Stomach smooth muscle (tissue), 2 donors: ENCODE results near the gene GET4.
"Not testable (repeated sequence)": the region's sequence is repeated elsewhere in the genome, so short reads cannot be mapped to it uniquely, and the experiment has no call there.

ENCODE experiments used
- H3K27ac ChIP-seq: one replicate; pipeline ENCODE4 v1.7.0; 2013; ENCODE audit warnings: mild to moderate bottlenecking, low read length, inconsistent platforms
- H3K27me3 ChIP-seq, 2 donors: one replicate each; pipeline ENCODE4 v1.7.0; 2013; ENCODE audit warnings: low read length in 2 of 2; ENCODE audit not compliant: insufficient read depth in 2 of 2, control insufficient read depth in 1 of 2
- H3K36me3 ChIP-seq, 2 donors: one replicate each; pipeline ENCODE4 v1.7.0; 2013; ENCODE audit warnings: low read length in 2 of 2; ENCODE audit not compliant: control insufficient read depth in 2 of 2, insufficient read depth in 2 of 2
- H3K4me1 ChIP-seq: one replicate; pipeline ENCODE4 v1.7.0; 2013; ENCODE audit warnings: low read length; ENCODE audit not compliant: control insufficient read depth, insufficient read depth
- H3K4me3 ChIP-seq, 2 donors: one replicate each; pipeline ENCODE4 v1.7.0; 2013; ENCODE audit warnings: low read length in 2 of 2
- H3K9ac ChIP-seq, 2 donors: one replicate each; pipeline ENCODE4 v1.7.0; 2013; ENCODE audit warnings: low read length in 2 of 2, mild to moderate bottlenecking in 1 of 2
- H3K9me3 ChIP-seq, 2 donors: one replicate each; pipeline ENCODE4 v1.7.0; 2013; ENCODE audit warnings: low read length in 2 of 2; ENCODE audit not compliant: control insufficient read depth in 2 of 2
- donor health status: healthy.
- donor health status: Pancreatic carcinoma.

Gene GET4

DNA sequence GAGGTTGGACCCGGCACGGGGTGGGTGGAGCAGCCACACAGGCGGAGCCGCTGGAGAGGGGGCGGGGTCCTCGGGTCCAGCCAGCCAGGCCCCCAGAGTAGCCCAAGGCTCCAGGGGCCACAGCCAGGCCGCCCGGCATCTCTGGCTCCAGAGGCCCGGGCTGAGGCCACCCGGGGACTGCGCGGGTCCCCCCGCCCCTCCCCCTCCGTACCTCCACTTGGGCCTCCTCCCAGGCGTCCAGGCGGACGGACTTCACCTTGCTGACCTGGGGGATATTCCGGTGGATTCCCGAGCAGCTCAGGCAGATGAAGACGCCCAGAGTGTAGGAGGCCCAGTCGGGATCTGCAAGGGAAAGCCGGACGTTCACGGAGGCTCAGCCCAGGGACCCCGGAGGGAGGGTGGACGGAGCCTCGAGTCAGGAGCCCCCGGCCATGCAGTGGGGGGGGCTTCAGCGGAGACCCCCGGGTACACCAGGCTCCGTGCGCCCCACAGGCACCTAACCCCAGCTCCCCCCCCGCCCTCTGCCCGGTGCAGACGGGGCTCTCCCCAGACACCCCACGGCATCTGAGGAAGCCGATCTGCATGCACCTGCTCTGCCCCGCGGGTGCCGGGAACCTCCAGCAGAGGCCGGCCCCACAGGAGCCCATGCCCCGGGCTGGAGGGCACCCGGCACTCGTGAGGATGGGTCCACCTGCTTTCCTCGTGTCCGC lies 59.0 kb downstream of the GET4 start:
- peaks cover 0 to 3% of the 10 kb centered on the region in 2 donors for H3K9me3 ChIP-seq
- no peak overlapping the region for H3K9ac ChIP-seq
- no peak overlapping the region for H3K27ac ChIP-seq
- no peaks in the 10 kb centered on the region for H3K36me3 ChIP-seq
- no peaks in the 10 kb centered on the region for H3K27me3 ChIP-seq
- H3K4me1 ChIP-seq, result no peaks in the 10 kb centered on the region
- H3K4me3 ChIP-seq, result no peak overlapping the region

DNA sequence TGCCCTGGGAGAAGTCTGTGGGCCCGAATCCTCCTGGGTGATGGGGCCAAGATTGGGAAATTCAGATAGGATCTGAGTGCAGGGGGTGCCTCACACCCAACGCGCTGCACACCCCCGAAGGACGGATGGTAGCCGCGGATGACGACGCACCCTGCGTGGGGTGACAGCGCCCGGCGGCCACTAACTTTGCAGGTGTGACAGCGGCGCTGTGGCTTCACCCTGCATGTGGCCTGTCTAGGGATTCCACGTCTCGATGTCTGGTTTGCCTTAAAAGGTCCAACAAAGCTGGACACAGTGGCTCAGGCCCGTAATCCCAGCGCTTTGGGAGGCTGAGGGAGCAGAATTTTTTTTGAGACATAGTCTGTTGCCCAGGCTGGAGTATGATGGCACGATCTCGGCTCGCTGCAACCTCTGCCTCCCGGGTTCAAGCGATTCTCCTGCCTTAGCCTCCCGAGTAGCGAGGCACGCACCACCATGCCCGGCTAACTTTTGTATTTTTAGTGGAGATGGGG lies 59.6 kb downstream of the GET4 start:
- H3K4me3 ChIP-seq, result no peak overlapping the region
- no peaks in the 10 kb centered on the region for H3K27me3 ChIP-seq
- H3K27ac ChIP-seq, result no peak overlapping the region
- H3K4me1 ChIP-seq, result no peaks in the 10 kb centered on the region
- H3K36me3 ChIP-seq, result no peaks in the 10 kb centered on the region
- H3K9ac ChIP-seq, result no peak overlapping the region
- peaks cover 0 to 3% of the 10 kb centered on the region in 2 donors for H3K9me3 ChIP-seq

DNA sequence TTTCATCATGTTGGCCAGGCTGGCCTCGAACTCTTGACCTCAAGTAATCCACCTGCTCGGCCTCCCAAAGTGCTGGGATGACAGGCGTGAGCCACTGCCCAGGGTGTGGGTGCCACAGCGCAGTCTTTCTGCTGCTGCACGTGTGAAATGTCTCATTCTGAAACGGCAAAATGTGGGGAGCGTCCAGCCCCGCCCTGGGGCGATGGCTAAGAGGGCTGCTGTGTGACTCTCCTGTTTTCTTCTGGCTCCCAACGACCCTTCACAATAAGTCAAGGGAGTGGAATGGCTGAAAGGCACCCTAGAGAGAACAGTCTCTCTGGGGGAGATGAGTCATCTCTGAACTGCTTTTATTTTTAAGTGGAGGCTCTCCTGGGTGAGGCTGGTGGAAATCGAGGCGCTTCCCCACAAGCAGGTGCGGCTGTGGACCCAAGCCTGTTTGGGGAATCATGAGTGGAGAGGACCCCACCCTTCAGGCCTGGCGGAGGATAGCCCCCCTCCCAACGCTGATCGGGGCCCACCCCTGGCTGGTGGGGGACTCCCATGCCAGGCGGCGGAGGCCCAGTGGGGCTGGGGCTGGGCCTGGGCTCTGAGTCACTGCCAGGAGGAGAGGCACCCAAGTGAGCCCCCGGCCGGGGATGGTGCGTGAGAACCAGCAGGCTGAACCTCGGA lies 60.2 kb downstream of the GET4 start:
- no peak overlapping the region for H3K27ac ChIP-seq
- no peak overlapping the region for H3K9ac ChIP-seq
- H3K4me1 ChIP-seq, result no peaks in the 10 kb centered on the region
- no peaks in the 10 kb centered on the region for H3K36me3 ChIP-seq
- no peak overlapping the region for H3K4me3 ChIP-seq
- no peaks in the 10 kb centered on the region for H3K27me3 ChIP-seq
- peaks cover 0 to 3% of the 10 kb centered on the region in 2 donors for H3K9me3 ChIP-seq

DNA sequence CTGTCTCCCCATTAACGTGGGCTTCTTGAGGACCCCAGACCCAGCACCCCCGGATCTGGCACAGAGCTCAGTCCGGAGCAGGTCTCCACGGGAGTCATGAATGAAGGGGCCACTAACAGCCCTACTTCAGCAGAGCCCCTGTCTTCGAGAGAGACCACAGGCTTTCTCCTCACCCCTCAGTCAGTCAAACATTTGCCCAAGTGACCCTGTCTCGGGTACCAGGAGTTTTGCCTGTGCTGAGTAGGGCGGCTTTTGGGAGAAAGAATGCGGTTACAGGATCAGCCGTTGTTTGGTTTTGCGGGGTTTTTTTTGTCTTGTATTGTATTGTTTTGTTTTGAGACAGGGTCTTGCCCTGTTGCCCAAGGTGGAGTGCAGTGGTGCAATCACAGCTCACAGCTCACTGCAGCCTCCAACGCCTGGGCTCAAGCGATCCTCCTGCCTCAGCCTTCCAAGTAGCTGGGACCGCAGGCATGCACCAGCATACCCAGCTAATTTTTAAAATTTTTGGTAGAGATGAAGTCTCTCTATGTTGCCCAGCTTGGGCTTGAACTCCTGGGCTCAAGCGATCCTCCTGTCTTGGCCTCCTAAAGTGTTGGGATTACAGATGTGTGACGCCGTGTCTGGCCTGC lies 61.6 kb downstream of the GET4 start:
- no peaks in the 10 kb centered on the region for H3K36me3 ChIP-seq
- H3K4me3 ChIP-seq, result no peak overlapping the region
- H3K4me1 ChIP-seq, result no peaks in the 10 kb centered on the region
- peaks cover 0 to 6% of the 10 kb centered on the region in 2 donors for H3K9me3 ChIP-seq
- no peak overlapping the region for H3K9ac ChIP-seq
- H3K27me3 ChIP-seq, result no peaks in the 10 kb centered on the region
- no peak overlapping the region for H3K27ac ChIP-seq

DNA sequence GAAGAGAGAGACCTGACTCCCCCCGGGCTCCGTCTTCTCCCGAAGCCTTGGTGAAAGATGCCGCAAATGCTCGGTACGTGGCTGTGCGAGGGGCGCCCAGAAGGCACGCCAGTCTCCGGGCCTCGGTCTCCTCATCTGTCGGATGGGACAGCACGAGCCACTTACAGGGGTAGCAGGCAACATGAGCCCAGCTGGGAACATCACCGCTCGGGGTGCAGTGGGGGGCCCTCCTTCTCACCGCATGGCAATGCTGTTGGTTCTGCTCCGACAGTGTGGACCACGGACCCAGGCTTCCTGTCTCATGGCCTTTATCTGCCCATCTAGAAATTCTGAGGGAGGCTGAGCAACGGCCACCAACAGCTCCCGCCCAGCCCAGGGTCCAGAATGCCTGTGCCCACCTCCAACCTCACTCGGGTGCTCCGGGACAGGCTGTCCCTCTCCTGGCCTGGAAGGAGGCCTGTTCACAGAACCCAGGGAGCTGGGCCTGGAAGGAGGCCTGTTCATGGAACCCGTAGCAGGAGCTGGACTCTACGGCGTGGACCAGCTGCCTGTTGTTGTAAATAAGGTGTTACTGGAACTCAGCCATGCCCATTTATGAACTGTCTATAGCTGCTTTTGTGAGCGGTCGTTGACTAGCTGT lies 62.3 kb downstream of the GET4 start:
- Histone ChIP-seq H3K4me3 (no peak overlapping the region), H3K27me3 (no peaks in the 10 kb centered on the region), H3K4me1 (no peaks in the 10 kb centered on the region), H3K9ac (no peak overlapping the region), H3K9me3 (peaks cover 0 to 6% of the 10 kb centered on the region in 2 donors), H3K36me3 (no peaks in the 10 kb centered on the region), H3K27ac (no peak overlapping the region)

DNA sequence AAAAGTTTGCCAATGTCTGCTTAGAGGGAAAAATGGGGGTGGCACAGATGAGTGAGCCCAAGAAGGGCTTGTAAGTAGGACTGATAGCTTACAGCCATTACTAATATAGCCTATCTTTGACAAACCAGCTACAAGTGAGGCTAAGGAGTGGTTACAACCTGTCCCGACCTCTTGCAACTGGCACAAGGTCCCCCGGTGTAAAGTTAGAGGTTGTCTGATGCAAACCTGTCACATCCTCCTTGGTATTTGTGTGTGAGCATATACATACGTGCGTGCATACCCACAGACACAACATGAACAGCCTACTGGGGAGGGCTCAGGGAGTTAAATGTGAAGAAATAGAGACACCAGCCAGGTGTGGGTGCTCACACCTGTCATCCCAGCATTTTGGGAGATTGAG lies 63.5 kb downstream of the GET4 start:
- H3K27ac ChIP-seq, result no peak overlapping the region
- H3K4me3 ChIP-seq, result no peak overlapping the region
- H3K36me3 ChIP-seq, result no peaks in the 10 kb centered on the region

DNA sequence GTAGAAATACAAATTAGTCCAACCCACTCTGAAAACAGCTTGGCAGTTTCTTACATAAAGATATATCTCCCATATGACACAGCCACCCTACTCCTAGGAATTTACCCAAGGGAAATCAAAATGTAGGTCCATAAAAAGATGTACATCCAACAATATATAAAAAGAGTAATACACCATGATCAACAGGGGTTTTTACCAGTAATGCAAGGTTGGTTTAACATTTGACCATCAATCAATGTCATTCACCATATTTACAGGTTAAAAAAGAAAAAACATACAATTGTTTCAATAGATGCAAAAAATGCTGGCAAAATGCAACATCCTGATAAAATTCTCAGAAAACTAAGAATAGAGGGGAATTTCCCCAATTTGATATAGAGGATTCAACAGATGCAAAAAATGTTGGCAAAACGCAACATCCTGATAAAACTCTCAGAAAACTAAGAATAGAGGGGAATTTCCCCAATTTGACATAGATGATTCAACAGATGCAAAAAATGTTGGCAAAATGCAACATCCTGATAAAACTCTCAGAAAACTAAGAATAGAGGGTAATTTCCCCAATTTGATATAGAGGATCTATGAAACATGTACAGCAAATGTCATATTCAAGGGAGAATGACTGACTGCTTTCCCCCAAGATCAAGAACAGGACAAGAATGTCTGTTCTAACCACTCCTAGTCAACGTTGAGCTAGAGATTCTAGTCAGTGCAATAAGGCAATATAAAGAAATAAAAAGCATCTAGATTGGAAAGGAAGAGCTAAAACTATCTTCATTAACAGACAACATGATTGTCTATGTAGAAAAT lies 64.5 kb downstream of the GET4 start:
- Histone ChIP-seq H3K4me1 (peaks cover 2% of the 10 kb centered on the region), H3K27me3 (no peaks in the 10 kb centered on the region), H3K27ac (no peak overlapping the region), H3K4me3 (no peak overlapping the region), H3K9me3 (peaks cover 0 to 6% of the 10 kb centered on the region in 2 donors), H3K36me3 (no peaks in the 10 kb centered on the region), H3K9ac (no peak overlapping the region)

More for the DNA sequence above, 63.5 kb downstream of the GET4 start:
- no peaks in the 10 kb centered on the region for H3K4me1 ChIP-seq
- no peaks in the 10 kb centered on the region for H3K27me3 ChIP-seq
- H3K9ac ChIP-seq, result no peak overlapping the region
- peaks cover 0 to 6% of the 10 kb centered on the region in 2 donors for H3K9me3 ChIP-seq

DNA sequence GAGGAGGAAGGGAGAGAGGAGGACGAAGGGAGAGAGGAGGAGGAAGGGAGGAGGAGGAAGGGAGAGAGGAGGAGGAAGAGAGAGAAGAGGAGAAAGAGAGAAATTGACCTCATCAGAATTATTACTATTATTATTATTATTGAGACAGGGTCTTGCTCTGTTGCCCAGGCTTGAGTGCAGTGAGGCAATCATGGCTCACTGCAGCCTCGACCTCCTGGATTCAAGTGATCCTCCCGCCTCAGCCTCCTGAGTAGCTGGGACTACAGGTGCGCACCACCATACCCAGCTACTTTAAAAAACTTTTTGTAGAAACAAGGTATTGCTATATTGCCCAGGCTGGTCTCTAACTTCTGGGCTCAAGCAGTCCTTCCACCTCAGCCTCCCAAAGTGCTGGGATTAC lies 67.4 kb downstream of the GET4 start:
- not testable (repeated sequence) for H3K9ac ChIP-seq, H3K9me3 ChIP-seq, H3K27ac ChIP-seq, H3K27me3 ChIP-seq, H3K4me3 ChIP-seq, H3K4me1 ChIP-seq, H3K36me3 ChIP-seq

DNA sequence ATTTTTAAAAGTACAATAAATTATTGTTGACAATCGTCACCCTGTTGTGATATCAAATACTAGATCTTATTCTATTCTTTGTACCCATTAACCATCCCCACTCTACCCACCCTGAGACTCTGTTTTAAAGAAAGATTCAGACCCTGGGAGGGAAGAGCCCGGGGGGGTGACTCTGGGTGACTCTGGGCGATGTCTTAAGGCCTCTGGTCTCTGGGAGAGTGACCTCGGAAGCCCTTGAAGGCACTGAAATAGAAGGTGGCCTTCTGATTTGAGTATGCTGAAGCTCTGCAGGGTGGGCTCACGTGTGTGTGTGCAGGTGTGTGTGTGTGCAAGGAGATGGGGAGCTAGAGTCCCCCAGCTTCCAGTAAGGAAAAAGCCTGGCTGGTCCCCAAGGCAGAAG lies 68.4 kb downstream of the GET4 start:
- no peak overlapping the region for H3K27ac ChIP-seq
- peaks cover 2% of the 10 kb centered on the region for H3K4me1 ChIP-seq
- H3K9me3 ChIP-seq, result peaks cover 0 to 5% of the 10 kb centered on the region in 2 donors
- H3K27me3 ChIP-seq, result no peaks in the 10 kb centered on the region
- no peaks in the 10 kb centered on the region for H3K36me3 ChIP-seq
- no peak overlapping the region for H3K9ac ChIP-seq
- no peak overlapping the region for H3K4me3 ChIP-seq

DNA sequence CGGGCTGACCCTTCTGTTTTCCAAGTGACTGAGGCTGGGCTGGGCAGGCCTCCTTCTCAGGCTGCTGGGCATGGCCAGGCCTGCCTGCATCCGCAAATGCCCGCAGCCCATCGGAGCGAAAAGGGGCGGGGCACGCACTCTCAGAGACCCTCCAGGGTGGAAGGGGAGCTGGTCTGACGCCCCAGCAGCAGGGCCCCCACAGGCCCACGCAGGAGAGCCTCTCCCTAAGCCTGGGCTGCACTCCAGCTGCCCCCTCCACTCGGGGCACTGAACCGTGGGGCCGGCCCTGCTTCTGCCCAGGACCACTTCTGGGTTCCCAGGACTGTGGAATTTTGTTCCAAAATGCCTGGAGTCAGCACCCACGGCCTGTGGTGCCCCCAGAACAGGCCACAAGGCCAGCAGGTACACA lies 68.8 kb downstream of the GET4 start:
- H3K27me3 ChIP-seq, result no peaks in the 10 kb centered on the region
- H3K4me1 ChIP-seq, result peaks cover 2% of the 10 kb centered on the region
- no peak overlapping the region for H3K27ac ChIP-seq
- H3K9ac ChIP-seq, result no peak overlapping the region
- no peaks in the 10 kb centered on the region for H3K36me3 ChIP-seq
- H3K4me3 ChIP-seq, result no peak overlapping the region
- H3K9me3 ChIP-seq, result peaks cover 0 to 2% of the 10 kb centered on the region in 2 donors
